Measurements from ENCODE around the gene TMEM229B.

The TMEM229B gene

DNA sequence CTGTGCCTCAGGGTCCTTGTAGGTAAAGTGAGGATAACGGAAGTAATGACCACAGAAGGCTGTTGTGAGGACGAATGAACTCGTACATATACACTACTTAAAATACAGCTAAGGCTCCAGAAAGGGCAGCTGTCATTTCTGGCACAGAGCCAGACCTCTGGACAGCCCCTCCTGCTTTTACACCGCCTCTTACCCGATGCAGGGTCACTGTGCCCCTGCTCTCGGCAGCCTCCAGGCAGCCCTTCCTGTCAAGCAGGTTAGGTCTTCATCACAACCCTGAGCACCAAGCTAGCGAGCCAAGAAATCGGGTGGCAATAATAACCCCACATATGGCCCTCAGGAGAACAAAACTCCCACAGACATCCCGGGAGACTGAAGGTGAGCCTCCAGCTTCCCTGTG is 8.5 kb downstream of the TMEM229B start:
- DNase-seq (ENCODE audit: low spot score): no peak

DNA sequence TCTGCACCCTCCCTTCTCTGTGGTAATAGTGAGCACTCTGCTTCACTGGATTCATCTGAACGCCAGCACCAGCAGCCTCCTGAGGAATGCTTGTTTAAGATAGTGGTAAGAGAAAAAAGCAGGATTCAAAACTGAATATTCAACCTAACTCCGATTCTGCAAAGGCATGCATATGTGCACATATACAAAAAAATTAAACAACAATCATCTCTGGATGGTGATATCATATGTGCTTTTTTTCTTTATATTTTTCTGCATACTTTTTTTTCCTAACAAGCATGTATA is 9.8 kb downstream of the TMEM229B start:
- no peak overlapping the region for H3K27ac ChIP-seq
- DNase-seq (ENCODE audit: low spot score): no peak
- TF ChIP-seq, protein P1, sequence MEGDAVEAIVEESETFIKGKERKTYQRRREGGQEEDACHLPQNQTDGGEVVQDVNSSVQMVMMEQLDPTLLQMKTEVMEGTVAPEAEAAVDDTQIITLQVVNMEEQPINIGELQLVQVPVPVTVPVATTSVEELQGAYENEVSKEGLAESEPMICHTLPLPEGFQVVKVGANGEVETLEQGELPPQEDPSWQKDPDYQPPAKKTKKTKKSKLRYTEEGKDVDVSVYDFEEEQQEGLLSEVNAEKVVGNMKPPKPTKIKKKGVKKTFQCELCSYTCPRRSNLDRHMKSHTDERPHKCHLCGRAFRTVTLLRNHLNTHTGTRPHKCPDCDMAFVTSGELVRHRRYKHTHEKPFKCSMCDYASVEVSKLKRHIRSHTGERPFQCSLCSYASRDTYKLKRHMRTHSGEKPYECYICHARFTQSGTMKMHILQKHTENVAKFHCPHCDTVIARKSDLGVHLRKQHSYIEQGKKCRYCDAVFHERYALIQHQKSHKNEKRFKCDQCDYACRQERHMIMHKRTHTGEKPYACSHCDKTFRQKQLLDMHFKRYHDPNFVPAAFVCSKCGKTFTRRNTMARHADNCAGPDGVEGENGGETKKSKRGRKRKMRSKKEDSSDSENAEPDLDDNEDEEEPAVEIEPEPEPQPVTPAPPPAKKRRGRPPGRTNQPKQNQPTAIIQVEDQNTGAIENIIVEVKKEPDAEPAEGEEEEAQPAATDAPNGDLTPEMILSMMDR (IDR thresholded peaks at IDR 0.05): no peak
- H3K4me3 ChIP-seq: no peak overlapping the region

More for the DNA sequence above, 8.5 kb downstream of the TMEM229B start:
- H3K27ac ChIP-seq: no peak overlapping the region
- H3K4me3 ChIP-seq: no peak overlapping the region
- TF ChIP-seq, protein P1 (IDR thresholded peaks at IDR 0.05): no peak

DNA sequence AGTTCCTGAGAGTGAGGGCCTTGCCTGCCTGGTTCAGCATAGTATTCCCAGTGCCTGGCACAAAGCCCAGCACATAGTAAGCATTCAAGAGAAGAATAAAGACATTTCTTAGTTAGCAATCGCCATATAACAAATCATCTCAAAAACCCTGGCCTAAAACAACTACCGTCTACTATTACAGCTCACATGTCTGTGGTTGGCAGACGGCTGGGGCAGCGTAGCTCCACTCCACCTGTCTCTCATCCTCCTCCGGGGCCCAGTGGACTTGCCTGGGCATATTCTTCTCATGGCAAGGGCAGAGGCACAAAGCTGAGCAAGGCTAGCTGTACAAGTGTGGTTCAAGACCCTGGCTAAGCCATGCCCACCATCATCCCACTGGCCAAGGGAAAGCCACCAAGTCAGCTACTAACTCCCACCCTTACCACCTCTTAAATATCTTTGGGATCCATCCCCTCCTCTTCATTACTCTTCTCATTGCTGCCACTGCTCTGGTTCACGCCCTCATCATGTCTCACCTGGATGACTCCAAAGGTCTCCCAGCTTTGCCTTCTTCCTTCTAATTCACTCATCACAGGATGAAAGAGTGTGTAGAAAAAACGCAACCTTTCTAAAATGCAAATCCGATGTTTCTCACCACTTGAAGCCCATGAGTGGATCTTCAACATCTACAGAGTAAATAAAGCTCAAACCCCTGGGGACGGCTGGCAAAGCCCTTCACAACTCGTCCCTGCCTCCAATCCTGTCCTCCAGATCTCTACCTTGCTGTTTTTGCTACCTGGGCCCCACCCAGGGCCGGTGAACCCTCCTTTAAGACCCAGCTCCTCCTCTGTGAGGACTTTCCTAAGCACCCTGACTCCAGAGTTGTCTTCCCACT is 10.4 kb downstream of the TMEM229B start:
- TF ChIP-seq, protein P1 (IDR thresholded peaks at IDR 0.05): no peak
- Histone ChIP-seq H3K4me3 (no peak overlapping the region), H3K27ac (no peak overlapping the region)
- DNase-seq (ENCODE audit: low spot score): no peak

- no peak overlapping the region for H3K27ac ChIP-seq
- TF ChIP-seq, protein P1 (IDR thresholded peaks at IDR 0.05): no peak
- H3K4me3 ChIP-seq: no peak overlapping the region
- no peak for DNase-seq (ENCODE audit: low spot score)
Observed at GRCh38 chr14:67474366-67474765, 14.2 kb downstream of the TMEM229B start.

- TF ChIP-seq, protein P1 (IDR thresholded peaks at IDR 0.05): no peak
- H3K4me3 ChIP-seq: no peak overlapping the region
- no peak for DNase-seq (ENCODE audit: low spot score)
- no peak overlapping the region for H3K27ac ChIP-seq
Observed at GRCh38 chr14:67473290-67474082, 15.0 kb downstream of the TMEM229B start.

DNA sequence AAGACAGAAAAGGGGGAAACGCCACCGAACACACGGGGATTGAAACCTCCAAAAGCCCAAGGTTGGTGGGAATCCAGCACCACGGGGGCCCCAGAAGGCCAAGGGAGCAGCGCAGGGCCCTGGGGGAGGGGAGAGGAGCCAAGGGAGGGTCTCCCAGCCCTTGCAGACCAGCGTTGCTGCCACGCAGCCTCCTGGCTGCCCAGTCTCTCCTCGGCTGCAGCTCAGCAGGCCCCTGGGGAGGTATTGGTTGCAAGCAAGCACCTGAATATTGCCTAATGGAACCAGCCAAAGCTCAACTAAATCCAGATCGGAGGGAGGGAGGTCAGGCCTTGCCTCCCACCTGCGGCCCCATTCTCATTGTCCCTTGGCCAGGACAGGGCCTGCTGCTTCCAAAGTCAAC is 15.8 kb downstream of the TMEM229B start:
- Histone ChIP-seq H3K4me3 (no peak overlapping the region), H3K27ac (no peak overlapping the region)
- DNase-seq (ENCODE audit: low spot score): no peak
- TF ChIP-seq, protein P1 (IDR thresholded peaks at IDR 0.05): no peak
